Lung (tissue), 12 donors: Measurements from ENCODE around the gene GBP7. TPM values are rescaled to one million over a fixed set of nuclear protein-coding genes. Genes with fewer than 3 reads are reported as not detected.

ENCODE experiments used
- ATAC-seq: fragments of 200-7000 bp; cut with Tn5 transposase; one replicate; pipeline ENCODE4 v1.9.1; 2020; ENCODE audit warnings: moderate number of reproducible peaks; ENCODE audit not compliant: insufficient read depth, low FRiP score
- DNase-seq, 3 donors: peaks; one replicate each; pipeline ENCODE4 v3.0.0-alpha.2; 2013 to 2017
- H3K27ac ChIP-seq, 2 donors: one replicate each; pipeline ENCODE4 v1.5.1; 2013; ENCODE audit warnings: mild to moderate bottlenecking in 2 of 2, moderate library complexity in 2 of 2, control low read depth in 1 of 2, inconsistent platforms in 1 of 2, low read depth in 1 of 2, low read length in 1 of 2
- H3K27me3 ChIP-seq, 3 donors: one replicate each; pipeline ENCODE4 v1.5.1; 2013; ENCODE audit warnings: low read length in 2 of 3; ENCODE audit not compliant: control insufficient read depth in 3 of 3, insufficient read depth in 3 of 3
- H3K36me3 ChIP-seq, 4 donors: one replicate each; pipeline ENCODE4 v1.5.1; 2013; ENCODE audit warnings: low read length in 4 of 4, mild to moderate bottlenecking in 1 of 4, moderate library complexity in 1 of 4; ENCODE audit not compliant: control insufficient read depth in 4 of 4, insufficient read depth in 4 of 4
- H3K4me1 ChIP-seq, 5 donors: one replicate each; pipeline ENCODE4 v1.5.1; 2013; ENCODE audit warnings: low read length in 5 of 5, mild to moderate bottlenecking in 2 of 5, moderate library complexity in 1 of 5; ENCODE audit not compliant: control insufficient read depth in 5 of 5, insufficient read depth in 5 of 5
- H3K4me3 ChIP-seq: one replicate; pipeline ENCODE4 v1.5.1; 2013; ENCODE audit warnings: mild to moderate bottlenecking, control low read depth, moderate library complexity
- H3K9ac ChIP-seq, 2 donors: one replicate each; pipeline ENCODE4 v1.5.1; 2013; ENCODE audit warnings: low read length in 2 of 2, control low read depth in 1 of 2; ENCODE audit not compliant: insufficient read depth in 1 of 2
- H3K9me3 ChIP-seq, 4 donors: one replicate each; pipeline ENCODE4 v1.5.1; 2013; ENCODE audit warnings: low read length in 3 of 4, mild to moderate bottlenecking in 1 of 4, moderate library complexity in 1 of 4; ENCODE audit not compliant: control insufficient read depth in 4 of 4, insufficient read depth in 3 of 4
- WGBS, 2 donors: extraction: QIAGEN DNeasy Blood & Tissue Kit; methylation state at CpG; one replicate each; pipeline ENCODE4 v1.1.7; 2013; 5-methylcytosine and 5-hydroxymethylcytosine counted together
- polyA plus RNA-seq, 2 donors: library from polyadenylated mRNA; stranded (reverse); fragments of 200-250 nt; gene quantifications; one replicate each; pipeline ENCODE4 v1.2.1, GENCODE V29; 2013
- total RNA-seq, 2 donors: library from RNA; depleted of rRNA in 1 of 2; stranded (reverse); fragments of >200 nt in 1 of 2; gene quantifications; one replicate each; pipeline ENCODE4 v1.2.1, GENCODE V29; 2014 to 2021
- TF ChIP-seq, protein P1 (sequence below): IDR thresholded peaks from 2 replicates; pipeline ENCODE4 v1.5.1; 2012; ENCODE audit warnings: mild to moderate bottlenecking; ENCODE audit errors: control extremely low read depth, extremely low read depth
- donor health status: control.
- donor health status: control.
- donor health status: Bipolar disorder and iron deficiency.
- donor health status: healthy.
- donor health status: DM: yes; HTN: yes; CAD: no.

The GBP7 gene
- total and polyA plus RNA-seq, 4 donors, result 0.01 to 0.09 TPM; not detected in 2

DNA sequence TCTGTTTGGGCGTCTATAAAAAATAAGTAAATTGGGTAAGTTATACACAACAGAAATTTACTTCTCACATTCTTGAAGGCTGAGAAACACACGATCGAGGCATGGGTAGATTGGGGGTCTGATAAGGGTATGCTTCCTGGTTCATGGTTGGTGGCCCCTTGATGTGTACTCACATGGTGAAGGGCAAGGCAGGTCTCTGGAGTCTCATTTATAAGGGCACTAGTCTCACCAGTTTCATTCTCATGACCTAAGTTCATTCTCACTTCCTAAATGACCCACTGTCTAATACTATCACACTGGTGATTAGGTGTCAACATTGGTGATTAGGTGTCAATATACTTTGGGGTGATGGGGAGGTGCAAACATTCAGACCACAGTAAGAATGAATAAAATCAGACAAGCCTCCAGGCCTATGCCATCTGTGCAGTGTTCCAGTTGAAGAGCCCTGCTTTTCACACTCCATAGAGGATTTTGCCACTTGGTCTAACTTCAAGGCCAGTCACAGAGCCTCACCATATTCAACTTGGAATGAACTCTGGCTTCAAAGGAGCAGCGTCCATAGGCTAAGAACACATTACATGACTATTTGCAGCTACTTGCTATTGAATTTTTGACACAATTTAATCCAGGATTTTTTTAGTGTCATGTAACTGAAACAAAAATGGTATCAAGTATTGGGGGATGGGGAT lies 25.4 kb upstream of the GBP7 start:
- H3K36me3 ChIP-seq, result no peaks in the 10 kb centered on the region
- H3K27me3 ChIP-seq, result peaks cover 0 to 12% (median 0%) of the 10 kb centered on the region in 3 donors
- H3K4me3 ChIP-seq, result no peak overlapping the region
- peak in 2 of 3 donors; percentile 27 to 35 for DNase-seq
- H3K9me3 ChIP-seq, result peaks cover 0 to 6% (median 4%) of the 10 kb centered on the region in 4 donors
- H3K9ac ChIP-seq, result no peak overlapping the region
- TF ChIP-seq, protein P1, sequence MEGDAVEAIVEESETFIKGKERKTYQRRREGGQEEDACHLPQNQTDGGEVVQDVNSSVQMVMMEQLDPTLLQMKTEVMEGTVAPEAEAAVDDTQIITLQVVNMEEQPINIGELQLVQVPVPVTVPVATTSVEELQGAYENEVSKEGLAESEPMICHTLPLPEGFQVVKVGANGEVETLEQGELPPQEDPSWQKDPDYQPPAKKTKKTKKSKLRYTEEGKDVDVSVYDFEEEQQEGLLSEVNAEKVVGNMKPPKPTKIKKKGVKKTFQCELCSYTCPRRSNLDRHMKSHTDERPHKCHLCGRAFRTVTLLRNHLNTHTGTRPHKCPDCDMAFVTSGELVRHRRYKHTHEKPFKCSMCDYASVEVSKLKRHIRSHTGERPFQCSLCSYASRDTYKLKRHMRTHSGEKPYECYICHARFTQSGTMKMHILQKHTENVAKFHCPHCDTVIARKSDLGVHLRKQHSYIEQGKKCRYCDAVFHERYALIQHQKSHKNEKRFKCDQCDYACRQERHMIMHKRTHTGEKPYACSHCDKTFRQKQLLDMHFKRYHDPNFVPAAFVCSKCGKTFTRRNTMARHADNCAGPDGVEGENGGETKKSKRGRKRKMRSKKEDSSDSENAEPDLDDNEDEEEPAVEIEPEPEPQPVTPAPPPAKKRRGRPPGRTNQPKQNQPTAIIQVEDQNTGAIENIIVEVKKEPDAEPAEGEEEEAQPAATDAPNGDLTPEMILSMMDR, result no peak
- 51 to 58% methylated on average over 4 of the region's 4 CpGs for WGBS, 2 donors
- peak overlapping the region; percentile 21 to 44 for H3K27ac ChIP-seq
- H3K4me1 ChIP-seq, result peaks cover 1 to 21% (median 5%) of the 10 kb centered on the region in 5 donors
- ATAC-seq, result no peak

DNA sequence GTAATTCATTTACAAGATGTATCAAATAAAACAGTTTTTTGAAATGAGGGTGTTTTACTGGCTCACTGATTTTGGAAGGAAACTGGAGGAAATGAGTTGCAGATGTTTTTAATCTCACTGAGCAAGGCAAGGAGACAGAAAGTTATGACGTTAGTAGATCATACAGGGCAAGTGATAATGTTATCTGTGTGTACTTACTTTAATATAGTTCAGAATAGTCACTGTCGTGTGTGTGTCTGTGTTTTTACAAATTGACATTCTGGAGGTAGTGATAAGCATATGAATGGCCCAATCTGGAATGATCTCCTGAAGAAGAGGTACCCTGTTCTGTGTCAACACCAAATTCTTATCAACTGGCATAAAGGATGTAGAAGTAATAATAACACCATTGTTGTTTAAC lies 24.9 kb upstream of the GBP7 start:
- Histone ChIP-seq H3K27ac (peak overlapping the region in 1 of 2 donors; percentile 21), H3K9ac (no peak overlapping the region), H3K4me1 (peaks cover 1 to 21% (median 5%) of the 10 kb centered on the region in 5 donors), H3K4me3 (no peak overlapping the region), H3K36me3 (no peaks in the 10 kb centered on the region), H3K9me3 (peaks cover 0 to 6% (median 4%) of the 10 kb centered on the region in 4 donors), H3K27me3 (peaks cover 0 to 12% (median 0%) of the 10 kb centered on the region in 3 donors)
- 11 to 15% methylated on average over 2 of the region's 2 CpGs for WGBS, 2 donors
- ATAC-seq (no peak), DNase-seq (peak in 2 of 3 donors; percentile 5 to 29)
- TF ChIP-seq, protein P1, result no peak

DNA sequence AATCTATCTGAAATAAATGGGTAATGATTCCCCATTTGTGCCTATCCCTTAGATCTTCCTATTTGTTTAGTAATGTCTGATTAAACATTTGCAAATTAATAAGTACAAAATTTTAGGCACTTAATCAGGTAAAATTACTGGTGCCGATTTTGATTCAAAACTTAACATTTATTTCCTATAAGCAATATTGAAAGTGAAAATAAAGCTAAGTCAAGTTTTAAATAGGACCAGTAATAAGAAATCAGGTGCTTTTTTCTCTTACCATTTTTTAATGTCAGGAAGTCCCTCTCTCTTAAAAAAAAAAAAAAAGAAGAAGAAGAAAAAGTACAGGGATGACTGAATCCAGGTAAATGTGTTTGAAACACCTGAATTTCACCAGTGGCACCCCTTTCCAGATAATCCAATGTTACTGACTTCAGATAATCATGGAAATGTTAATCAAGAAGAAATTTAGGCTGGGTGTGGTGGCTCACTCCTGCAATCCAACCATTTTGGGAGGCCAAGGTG lies 23.8 kb upstream of the GBP7 start:
- Histone ChIP-seq H3K4me3 (no peak overlapping the region), H3K9ac (no peak overlapping the region), H3K9me3 (no peaks in the 10 kb centered on the region), H3K27ac (peak overlapping the region; percentile 34 to 87), H3K36me3 (no peaks in the 10 kb centered on the region), H3K27me3 (peaks cover 0 to 12% (median 0%) of the 10 kb centered on the region in 3 donors), H3K4me1 (peaks cover 1 to 21% (median 5%) of the 10 kb centered on the region in 5 donors)
- TF ChIP-seq, protein P1, result no peak
- WGBS, 2 donors, result 15 to 23% methylated on average over 1 of the region's 1 CpG
- DNase-seq (no peak), ATAC-seq (no peak)
